Mesenchymal stem cell (in vitro differentiated cells and primary cell): Measurements from ENCODE around the gene POLD2. TPM values are rescaled to one million over a fixed set of nuclear protein-coding genes. Genes with fewer than 3 reads are reported as not detected.

Source experiments
- DNase-seq: peaks from one replicate; pipeline ENCODE4 v3.0.0-alpha.2; 2013
- H2AFZ ChIP-seq: one replicate; pipeline ENCODE4 v1.6.1; 2013; ENCODE audit warnings: low read depth, mild to moderate bottlenecking, control low read depth, inconsistent platforms, low read length, moderate library complexity
- H2AK5ac ChIP-seq: 2 replicates; pipeline ENCODE4 v1.6.1; 2013; ENCODE audit warnings: low read length, moderate library complexity, mild to moderate bottlenecking, inconsistent platforms; ENCODE audit not compliant: severe bottlenecking
- H2BK120ac ChIP-seq: one replicate; pipeline ENCODE4 v1.6.1; 2013; ENCODE audit warnings: low read depth, mild to moderate bottlenecking, inconsistent platforms, low read length, moderate library complexity
- H2BK12ac ChIP-seq, 2 experiments: one replicate each; pipeline ENCODE4 v1.6.1; 2013; ENCODE audit warnings: inconsistent platforms in 2 of 2, low read length in 2 of 2, mild to moderate bottlenecking in 2 of 2, moderate library complexity in 2 of 2, control low read depth in 1 of 2
- H2BK15ac ChIP-seq: one replicate; pipeline ENCODE4 v1.6.1; 2013; ENCODE audit warnings: mild to moderate bottlenecking, low read depth, inconsistent platforms; ENCODE audit not compliant: poor library complexity, severe bottlenecking
- H2BK5ac ChIP-seq: 2 replicates; pipeline ENCODE4 v1.6.1; 2013; ENCODE audit warnings: low read depth, mild to moderate bottlenecking, low read length, control low read depth, inconsistent platforms; ENCODE audit not compliant: poor library complexity, severe bottlenecking
- H3K14ac ChIP-seq, 2 experiments: one replicate each; pipeline ENCODE4 v1.6.1; 2013; ENCODE audit warnings: inconsistent platforms in 2 of 2, low read length in 2 of 2, control low read depth in 1 of 2, mild to moderate bottlenecking in 1 of 2, moderate library complexity in 1 of 2
- H3K18ac ChIP-seq, 2 experiments: one replicate each; pipeline ENCODE4 v1.6.1; 2013; ENCODE audit warnings: inconsistent platforms in 2 of 2, low read length in 2 of 2, control low read depth in 1 of 2, low read depth in 1 of 2, mild to moderate bottlenecking in 1 of 2
- H3K23ac ChIP-seq, 2 experiments: one replicate each; pipeline ENCODE4 v1.6.1; 2013; ENCODE audit warnings: inconsistent platforms in 2 of 2, low read length in 2 of 2, mild to moderate bottlenecking in 2 of 2, moderate library complexity in 2 of 2, control low read depth in 1 of 2
- H3K27ac ChIP-seq: 2 replicates; pipeline ENCODE4 v1.5.1; 2013; ENCODE audit warnings: mild to moderate bottlenecking, moderate library complexity, low read length, control low read depth, inconsistent platforms; ENCODE audit not compliant: poor library complexity, severe bottlenecking
- H3K27me3 ChIP-seq, 2 experiments: 2 replicates each; pipeline versions ENCODE4 v1.6.1 to v1.7.0; 2013; ENCODE audit warnings: low read length in 2 of 2, mild to moderate bottlenecking in 2 of 2, moderate library complexity in 2 of 2, control low read depth in 1 of 2, inconsistent platforms in 1 of 2; ENCODE audit not compliant: control insufficient read depth in 1 of 2, insufficient read depth in 1 of 2
- H3K36me3 ChIP-seq, 2 experiments: 2 replicates each; pipeline versions ENCODE4 v1.6.1 to v1.7.0; 2013; ENCODE audit warnings: low read length in 2 of 2, control low read depth in 1 of 2, inconsistent platforms in 1 of 2, low read depth in 1 of 2, mild to moderate bottlenecking in 1 of 2; ENCODE audit not compliant: insufficient read depth in 2 of 2, control insufficient read depth in 1 of 2
- H3K4ac ChIP-seq, 2 experiments: one replicate each; pipeline ENCODE4 v1.6.1; 2013; ENCODE audit warnings: inconsistent platforms in 2 of 2, low read length in 2 of 2, mild to moderate bottlenecking in 2 of 2, moderate library complexity in 2 of 2, control low read depth in 1 of 2, low read depth in 1 of 2
- H3K4me1 ChIP-seq: 2 replicates; pipeline ENCODE4 v1.6.1; 2013; ENCODE audit warnings: low read depth, low read length, control low read depth; ENCODE audit not compliant: control insufficient read depth, insufficient read depth
- H3K4me2 ChIP-seq: 2 replicates; pipeline ENCODE4 v1.6.1; 2013; ENCODE audit warnings: low read length, mild to moderate bottlenecking, inconsistent platforms; ENCODE audit not compliant: poor library complexity, severe bottlenecking
- H3K4me3 ChIP-seq, 2 experiments: 2 replicates each; pipeline versions ENCODE4 v1.5.1 to v1.7.0; 2013; ENCODE audit warnings: low read length in 2 of 2, mild to moderate bottlenecking in 2 of 2, control low read depth in 1 of 2, low read depth in 1 of 2; ENCODE audit not compliant: insufficient read depth in 1 of 2
- H3K79me1 ChIP-seq: replicated peaks from 2 replicates; pipeline ENCODE4 v1.6.1; 2013; ENCODE audit warnings: mild to moderate bottlenecking, control low read depth, low read length, inconsistent platforms; ENCODE audit not compliant: poor library complexity, severe bottlenecking
- H3K9ac ChIP-seq: 2 replicates; pipeline ENCODE4 v1.7.0; 2013; ENCODE audit warnings: mild to moderate bottlenecking, low read length, moderate library complexity
- H3K9me3 ChIP-seq: 2 replicates; pipeline ENCODE4 v1.7.0; 2013; ENCODE audit warnings: mild to moderate bottlenecking, low read length; ENCODE audit not compliant: control insufficient read depth
- H4K8ac ChIP-seq: one replicate; pipeline ENCODE4 v1.6.1; 2013; ENCODE audit warnings: inconsistent platforms, mild to moderate bottlenecking, low read length, moderate library complexity
- H4K91ac ChIP-seq: one replicate; pipeline ENCODE4 v1.6.1; 2013; ENCODE audit warnings: mild to moderate bottlenecking, low read length, inconsistent platforms
- WGBS: methylation state at CpG from one replicate; pipeline ENCODE4 v1.1.7; 2013; ENCODE audit warnings: mixed read lengths; 5-methylcytosine and 5-hydroxymethylcytosine counted together
- small RNA-seq: library from polyadenylated mRNA; stranded (forward); fragments of <200 nt; extraction: miRNeasy Mini kit (QIAGEN cat#:217004); gene quantifications from one replicate; pipeline ENCODE3, GENCODE V24; 2013; ENCODE audit warnings: low read depth

POLD2 gene

GRCh38 chr7:44064791-44065430 is 58.4 kb downstream of the POLD2 start:
- no peak overlapping the region for H3K4me3 ChIP-seq
- H3K36me3 ChIP-seq = peaks cover 25 to 31% of the 10 kb centered on the region in 2 experiments
- H2BK5ac ChIP-seq = no peak overlapping the region
- H3K79me1 ChIP-seq = peaks cover 2% of the 10 kb centered on the region
- H3K9me3 ChIP-seq = no peaks in the 10 kb centered on the region
- H3K27ac ChIP-seq = no peak overlapping the region
- no peaks in the 10 kb centered on the region for H3K27me3 ChIP-seq
- no peak overlapping the region for H2BK120ac ChIP-seq
- no peak overlapping the region for H3K9ac ChIP-seq
- H4K91ac ChIP-seq = no peak overlapping the region
- H2BK15ac ChIP-seq = no peak overlapping the region
- H3K18ac ChIP-seq = peak overlapping the region in 1 of 2 experiments; percentile 54
- H3K23ac ChIP-seq = peak overlapping the region in 1 of 2 experiments; percentile 34
- WGBS = 66% methylated on average over 27 of the region's 33 CpGs
- no peak overlapping the region for H2AK5ac ChIP-seq
- H3K4me1 ChIP-seq = peaks cover 17% of the 10 kb centered on the region
- DNase-seq = no peak
- H2AFZ ChIP-seq = no peak overlapping the region
- no peak overlapping the region for H4K8ac ChIP-seq
- no peak overlapping the region for H3K14ac ChIP-seq
- H2BK12ac ChIP-seq = no peak overlapping the region
- no peak overlapping the region for H3K4me2 ChIP-seq
- H3K4ac ChIP-seq = no peak overlapping the region

Small RNAs within 50 kb of the gene (small RNA-seq; reads per million reads assigned to genes)
- gene RNA5SP230 = not detected
